ENCODE measurements around the gene PARP9.

GRCh38 chr3:122546151-122546550 lies 17.9 kb downstream of the PARP9 start:
- TF ChIP-seq CTCF (IDR thresholded peaks at IDR 0.05; ENCODE audit: low read depth, low read length) (no peak), EZH2phosphoT487 (IDR thresholded peaks at IDR 0.05; ENCODE audit: low read depth) (no peak)

Data from OCI-LY3 (cell line).